RWPE2 (cell line): Measurements from ENCODE around the gene WDR20.

Experiments used
- ATAC-seq: fragments of 200-7000 bp; cut with Tn5 transposase; 3 replicates; pipeline ENCODE4 v1.9.1; 2021; ENCODE audit warnings: low read depth
- DNase-seq: peaks from one replicate; pipeline ENCODE4 v3.0.0-alpha.2; 2020; ENCODE audit warnings: low spot score
- H3K27ac ChIP-seq: fragments of 450-650 bp; 2 replicates; pipeline ENCODE4 v1.5.1; 2017; ENCODE audit warnings: mild to moderate bottlenecking; ENCODE audit not compliant: poor library complexity, severe bottlenecking
- H3K27me3 ChIP-seq: fragments of 250-450 bp; sonication (Bioruptor Pico); 2 replicates; pipeline ENCODE4 v1.5.1; 2021; ENCODE audit warnings: mild to moderate bottlenecking, moderate library complexity; ENCODE audit not compliant: insufficient read depth, poor library complexity, severe bottlenecking
- H3K36me3 ChIP-seq: fragments of 250-450 bp; sonication (Bioruptor Pico); 2 replicates; pipeline ENCODE4 v1.5.1; 2020; ENCODE audit warnings: low read depth, mild to moderate bottlenecking, moderate library complexity
- H3K4me1 ChIP-seq: fragments of 250-450 bp; sonication (Bioruptor Pico); 2 replicates; pipeline ENCODE4 v1.5.1; 2021; ENCODE audit warnings: mild to moderate bottlenecking, moderate library complexity; ENCODE audit not compliant: insufficient read depth, poor library complexity, severe bottlenecking
- H3K4me3 ChIP-seq: fragments of 250-450 bp; sonication (Bioruptor Pico); 2 replicates; pipeline ENCODE4 v1.5.1; 2021; ENCODE audit warnings: mild to moderate bottlenecking, moderate library complexity; ENCODE audit not compliant: severe bottlenecking
- H3K9me3 ChIP-seq: fragments of 250-450 bp; sonication (Bioruptor Pico); 2 replicates; pipeline ENCODE4 v1.5.1; 2021; ENCODE audit warnings: mild to moderate bottlenecking, moderate library complexity; ENCODE audit not compliant: severe bottlenecking
- CTCF ChIP-seq: fragments of 450-650 bp; IDR thresholded peaks from one replicate; pipeline ENCODE4 v1.5.1; 2017; ENCODE audit warnings: mild to moderate bottlenecking, moderate library complexity; ENCODE audit not compliant: poor library complexity, severe bottlenecking

Gene WDR20

DNA sequence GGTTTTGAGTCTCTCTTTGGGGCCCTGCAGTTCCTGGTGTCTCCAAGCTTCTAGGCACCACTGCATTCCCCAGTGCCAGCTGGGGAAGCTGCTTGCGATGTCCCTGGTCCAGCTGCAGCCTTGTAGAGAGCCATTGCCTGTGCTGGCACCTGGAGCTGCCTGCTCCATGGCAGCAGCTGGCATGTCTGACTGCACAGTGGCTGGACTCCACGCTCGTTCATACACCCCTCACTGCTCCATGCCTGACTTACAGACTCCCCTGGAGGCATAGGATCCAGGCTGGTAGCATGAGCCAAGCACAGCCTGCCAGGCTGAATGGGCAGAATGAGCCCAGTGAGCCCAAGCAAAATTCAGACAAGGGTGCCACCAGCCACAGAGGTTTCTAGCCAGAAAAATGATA is 21.8 kb upstream of the WDR20 start:
- Histone ChIP-seq H3K4me1 (no peaks in the 10 kb centered on the region), H3K36me3 (no peaks in the 10 kb centered on the region), H3K27ac (no peak overlapping the region), H3K4me3 (no peak overlapping the region), H3K9me3 (no peaks in the 10 kb centered on the region), H3K27me3 (no peaks in the 10 kb centered on the region)
- TF ChIP-seq CTCF, result no peak
- no peak for ATAC-seq
- DNase-seq, result peak; percentile 37

DNA sequence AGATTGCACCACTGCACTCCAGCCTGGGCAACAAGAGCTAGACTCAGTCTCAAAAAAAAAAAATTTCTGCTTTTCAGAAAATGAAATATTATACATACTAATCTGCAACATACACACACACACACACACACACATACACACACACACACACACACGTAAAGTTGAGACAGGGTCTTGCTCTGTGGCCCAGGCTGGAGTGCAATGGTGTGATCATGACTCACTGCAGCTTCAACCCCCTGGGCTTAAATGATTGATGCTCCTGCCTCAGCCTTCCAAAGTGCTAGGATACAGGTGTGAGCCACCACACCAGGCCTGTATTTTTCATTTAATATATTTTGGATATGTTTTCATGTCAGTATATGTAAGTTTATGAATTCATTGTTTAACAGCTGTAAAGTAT is 18.8 kb upstream of the WDR20 start:
- H3K27me3 ChIP-seq, result no peaks in the 10 kb centered on the region
- TF ChIP-seq CTCF, result no peak

GRCh38 chr14:102121567-102121966 is 18.1 kb upstream of the WDR20 start:
- ATAC-seq, result no peak

More for the DNA sequence above, 18.8 kb upstream of the WDR20 start:
- no peak for ATAC-seq
- Histone ChIP-seq H3K36me3 (peaks cover 7% of the 10 kb centered on the region), H3K9me3 (no peaks in the 10 kb centered on the region), H3K27ac (no peak overlapping the region), H3K4me1 (peaks cover 11% of the 10 kb centered on the region), H3K4me3 (no peak overlapping the region)
- DNase-seq, result peak; percentile 4

DNA sequence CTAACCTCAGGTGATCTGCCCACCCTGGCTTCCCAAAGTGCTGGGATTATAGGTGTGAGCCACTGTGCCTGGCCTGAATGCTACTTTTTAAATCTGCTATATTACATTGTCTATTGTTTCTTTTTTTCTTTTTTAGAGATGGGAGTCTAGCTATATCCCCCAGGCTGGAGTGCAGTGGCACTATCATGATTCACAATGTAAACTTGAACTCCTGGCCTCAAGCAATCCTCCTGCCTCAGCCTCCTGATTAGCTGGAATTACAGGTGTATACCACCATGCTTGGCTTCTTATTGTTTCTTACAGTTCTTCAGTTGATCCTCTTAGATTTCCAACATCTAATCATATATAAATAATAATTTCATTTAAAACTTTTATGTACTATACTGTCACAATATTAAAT is 15.3 kb upstream of the WDR20 start:
- Histone ChIP-seq H3K27ac (no peak overlapping the region), H3K36me3 (peaks cover 7% of the 10 kb centered on the region), H3K27me3 (no peaks in the 10 kb centered on the region), H3K4me3 (no peak overlapping the region), H3K4me1 (peaks cover 20% of the 10 kb centered on the region), H3K9me3 (no peaks in the 10 kb centered on the region)
- DNase-seq (no peak), ATAC-seq (no peak)
- TF ChIP-seq CTCF, result no peak

More at GRCh38 chr14:102121567-102121966, 18.1 kb upstream of the WDR20 start:
- no peak overlapping the region for H3K27ac ChIP-seq
- no peak overlapping the region for H3K4me3 ChIP-seq
- H3K9me3 ChIP-seq, result no peaks in the 10 kb centered on the region
- H3K4me1 ChIP-seq, result peaks cover 18% of the 10 kb centered on the region
- TF ChIP-seq CTCF, result no peak
- no peaks in the 10 kb centered on the region for H3K27me3 ChIP-seq
- no peak for DNase-seq
- H3K36me3 ChIP-seq, result peaks cover 7% of the 10 kb centered on the region

- DNase-seq, result no peak
- peak; percentile 89 for ATAC-seq
- no peak for TF ChIP-seq CTCF
- Histone ChIP-seq H3K27ac (peak overlapping the region; percentile 47), H3K9me3 (no peaks in the 10 kb centered on the region), H3K36me3 (peaks cover 7% of the 10 kb centered on the region), H3K4me3 (no peak overlapping the region), H3K27me3 (no peaks in the 10 kb centered on the region), H3K4me1 (peaks cover 20% of the 10 kb centered on the region)
Measured at GRCh38 chr14:102125546-102125945, 14.2 kb upstream of the WDR20 start.
